HG02870 (cell line): ENCODE results near the gene ACOT7.

ENCODE experiments used
- ATAC-seq: cut with Tn5 transposase; IDR thresholded peaks from one replicate; pipeline ENCODE4 v1.9.1; 2021; ENCODE audit warnings: mild to moderate bottlenecking, moderate library complexity; ENCODE audit not compliant: unreplicated experiment

Gene ACOT7

GRCh38 chr1:6294080-6294889 lies 99.3 kb downstream of the ACOT7 start:
- ATAC-seq = no peak

GRCh38 chr1:6292102-6292501 lies 101.5 kb downstream of the ACOT7 start:
- no peak for ATAC-seq

DNA sequence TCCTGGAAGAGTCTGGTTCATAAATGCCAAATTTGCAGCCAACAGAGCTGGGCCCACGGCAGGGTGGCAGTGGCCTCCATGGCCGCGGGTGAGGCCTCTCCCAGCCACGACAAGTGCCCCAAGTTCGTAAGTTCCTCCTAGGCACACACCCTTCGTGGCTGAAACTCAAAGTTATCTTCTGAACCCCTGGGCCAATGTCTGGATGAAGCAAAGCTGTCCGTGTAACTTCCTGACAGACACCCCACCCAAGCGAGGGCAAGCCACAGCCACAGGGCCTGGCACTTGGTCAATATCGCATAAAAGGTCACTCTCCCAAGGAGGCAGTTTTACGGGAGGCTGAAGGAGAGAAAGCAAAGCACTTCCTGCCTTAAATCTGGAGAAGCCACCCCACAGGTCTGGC lies 104.9 kb downstream of the ACOT7 start:
- ATAC-seq = no peak

DNA sequence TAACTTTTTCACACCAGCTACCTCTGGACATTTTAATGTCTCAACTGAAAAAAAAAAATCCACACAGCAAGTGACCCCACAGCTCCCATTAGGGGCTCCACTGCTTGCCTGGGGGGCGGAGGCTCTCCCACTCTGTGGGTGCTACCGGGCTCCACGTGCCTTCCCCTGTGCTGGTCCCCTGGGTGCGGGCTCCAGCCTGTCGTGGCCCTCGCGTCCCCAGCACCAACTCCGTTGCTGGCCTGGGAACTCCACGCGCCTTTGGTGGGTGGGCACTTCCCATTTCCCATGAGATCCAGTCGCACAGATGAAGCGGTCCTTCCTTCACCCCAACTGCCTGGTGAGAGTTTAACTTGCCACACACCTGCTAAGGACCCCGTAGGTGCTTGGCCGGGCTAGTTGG lies 105.5 kb downstream of the ACOT7 start:
- no peak for ATAC-seq

DNA sequence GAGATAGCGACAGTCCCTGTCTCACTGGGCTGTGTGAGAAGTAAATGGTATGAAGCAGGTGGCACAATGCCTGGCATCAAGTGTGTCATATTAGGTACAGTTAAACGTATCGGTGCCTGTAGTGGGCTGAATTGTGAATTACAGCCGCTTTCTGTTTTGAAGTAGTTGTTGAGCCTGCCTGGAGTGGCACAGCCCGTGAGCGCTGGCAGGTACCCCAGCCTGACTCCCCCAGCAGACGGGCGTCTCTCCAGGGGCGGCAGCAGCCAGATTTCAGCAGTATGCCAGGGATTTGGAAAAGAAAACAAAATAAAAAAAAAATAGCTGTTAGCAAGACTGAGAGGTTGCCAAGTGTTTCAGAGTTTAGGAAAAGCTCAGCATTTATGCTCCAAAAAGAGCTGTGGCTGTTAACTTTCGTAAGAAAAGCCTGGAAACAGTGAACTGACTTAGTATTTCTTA lies 106.1 kb downstream of the ACOT7 start:
- no peak for ATAC-seq

- ATAC-seq = no peak
These were observed 106.5 kb downstream of the ACOT7 start for GRCh38 chr1:6287029-6287428.

GRCh38 chr1:6286266-6286665 lies 107.3 kb downstream of the ACOT7 start:
- no peak for ATAC-seq

GRCh38 chr1:6285336-6285735 lies 108.2 kb downstream of the ACOT7 start:
- ATAC-seq = no peak

DNA sequence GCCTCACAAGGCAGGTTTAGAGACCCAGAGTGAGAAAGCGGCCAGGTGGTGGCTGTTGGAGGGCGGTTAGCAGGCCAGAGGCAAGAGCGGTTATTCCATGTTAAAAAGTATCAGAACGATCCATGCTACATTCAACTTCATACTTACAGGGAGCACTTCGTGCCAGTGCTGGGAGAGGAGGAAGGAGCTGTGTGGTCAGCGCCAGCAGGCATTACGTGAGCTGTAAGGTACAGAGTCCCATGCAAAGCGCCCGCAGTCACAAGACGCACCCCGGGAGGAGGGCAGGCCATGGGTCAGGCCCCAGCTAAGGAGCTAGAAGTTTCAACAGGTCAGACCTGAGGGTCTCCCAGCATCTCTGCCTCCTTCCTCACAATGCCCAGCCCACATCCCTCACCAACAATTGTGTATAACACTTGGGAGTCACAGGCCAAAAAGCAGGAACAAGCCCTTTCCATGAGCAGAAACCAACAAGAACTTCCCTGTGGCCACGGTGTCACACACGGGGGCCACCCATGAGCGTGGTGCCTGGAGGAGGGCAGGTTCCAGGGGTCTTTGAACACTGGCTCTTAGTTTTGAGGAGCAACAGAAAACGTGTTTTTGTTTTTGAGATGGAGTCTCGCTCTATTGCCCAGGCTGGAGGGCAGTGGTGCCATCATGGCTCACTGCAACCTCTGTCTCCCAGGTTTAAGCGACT lies 110.8 kb downstream of the ACOT7 start:
- no peak for ATAC-seq

- no peak for ATAC-seq
These were observed 111.8 kb downstream of the ACOT7 start for GRCh38 chr1:6281511-6282402.

GRCh38 chr1:6280761-6281451 lies 112.7 kb downstream of the ACOT7 start:
- ATAC-seq = no peak

GRCh38 chr1:6279613-6280383 lies 113.8 kb downstream of the ACOT7 start:
- no peak for ATAC-seq

- ATAC-seq = no peak
These were observed 114.5 kb downstream of the ACOT7 start for GRCh38 chr1:6279066-6279465.

- ATAC-seq = no peak
These were observed 115.3 kb downstream of the ACOT7 start for GRCh38 chr1:6278263-6278662.

DNA sequence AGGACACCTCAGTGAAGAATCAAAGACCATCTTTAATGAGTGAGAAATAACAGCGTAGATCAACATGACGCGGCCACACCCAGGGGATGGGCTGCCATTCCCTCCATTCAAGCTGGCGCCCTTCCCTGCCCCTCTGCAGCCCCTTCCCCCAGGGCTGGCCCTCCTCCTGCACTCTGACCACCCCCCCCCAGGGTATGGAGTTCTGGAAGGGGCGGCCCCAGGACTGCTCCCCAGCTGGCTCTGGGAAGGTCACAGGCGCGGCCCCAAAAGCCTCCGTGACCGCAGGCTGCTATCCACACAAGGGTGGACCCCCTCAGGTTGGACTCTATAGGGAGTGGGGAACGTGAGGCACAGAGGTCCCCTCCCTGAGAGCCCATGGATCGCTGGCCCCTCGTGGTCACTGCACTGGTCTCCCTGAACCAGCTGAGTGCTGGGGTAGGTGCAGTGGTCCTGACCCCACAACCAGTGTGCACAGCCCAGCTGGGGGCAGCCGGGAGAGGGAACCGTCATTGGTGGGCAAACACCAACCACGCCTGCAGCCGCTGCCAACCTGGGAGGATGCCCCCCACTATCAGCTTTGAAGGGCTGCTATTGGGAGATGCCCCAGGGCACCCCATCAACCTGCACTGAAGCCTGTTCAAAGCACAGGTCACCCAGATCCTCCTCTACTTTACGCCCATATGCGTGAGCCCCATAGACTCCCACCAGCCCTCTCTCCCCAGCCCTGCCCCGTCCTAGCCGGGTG lies 116.6 kb downstream of the ACOT7 start:
- no peak for ATAC-seq

DNA sequence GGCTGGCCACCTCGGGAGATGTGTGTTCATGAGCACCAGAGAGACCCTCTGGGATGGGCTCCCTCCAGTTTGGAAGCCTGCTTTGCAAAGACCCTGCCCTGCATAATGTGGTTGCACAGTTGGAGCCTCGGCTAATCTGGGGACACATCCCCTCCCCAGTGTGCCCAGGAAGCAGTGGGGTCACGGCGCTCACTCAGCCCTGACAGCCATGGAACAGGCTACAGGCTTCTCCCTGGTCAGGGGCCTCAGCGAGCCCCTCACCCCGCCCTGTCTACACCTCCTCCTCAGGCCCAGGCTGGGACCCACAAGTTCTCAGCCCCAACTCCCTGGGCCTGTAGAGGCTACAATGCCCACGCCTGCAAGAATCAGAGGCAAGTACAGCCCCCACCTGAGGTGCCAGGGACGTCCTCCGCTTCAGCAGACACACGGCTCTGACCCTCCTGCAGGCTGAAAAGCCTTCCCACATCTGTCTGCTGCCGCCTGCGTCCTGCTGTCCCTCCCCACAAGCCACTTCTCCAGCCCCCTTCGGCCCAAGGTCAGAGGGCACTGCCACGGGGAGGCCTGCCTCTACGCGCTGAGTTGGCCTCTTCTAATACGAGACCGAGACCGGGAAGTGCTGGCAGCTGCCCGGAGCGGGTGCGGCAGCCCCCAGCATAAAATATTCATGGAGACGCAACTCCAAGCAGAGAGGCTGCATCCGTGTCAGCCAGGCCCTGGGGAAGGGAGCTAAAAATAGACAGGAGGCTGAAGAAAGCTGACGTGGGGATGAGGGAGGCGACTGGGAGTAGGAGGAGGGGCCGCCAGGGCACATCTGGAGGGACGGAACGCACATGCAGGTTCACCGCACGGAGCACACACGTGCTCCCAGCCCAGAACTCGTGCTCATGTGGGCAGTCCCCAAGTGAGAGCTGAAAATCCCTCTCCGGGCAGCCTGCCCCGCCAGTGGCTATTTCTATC lies 117.5 kb downstream of the ACOT7 start:
- ATAC-seq = no peak

DNA sequence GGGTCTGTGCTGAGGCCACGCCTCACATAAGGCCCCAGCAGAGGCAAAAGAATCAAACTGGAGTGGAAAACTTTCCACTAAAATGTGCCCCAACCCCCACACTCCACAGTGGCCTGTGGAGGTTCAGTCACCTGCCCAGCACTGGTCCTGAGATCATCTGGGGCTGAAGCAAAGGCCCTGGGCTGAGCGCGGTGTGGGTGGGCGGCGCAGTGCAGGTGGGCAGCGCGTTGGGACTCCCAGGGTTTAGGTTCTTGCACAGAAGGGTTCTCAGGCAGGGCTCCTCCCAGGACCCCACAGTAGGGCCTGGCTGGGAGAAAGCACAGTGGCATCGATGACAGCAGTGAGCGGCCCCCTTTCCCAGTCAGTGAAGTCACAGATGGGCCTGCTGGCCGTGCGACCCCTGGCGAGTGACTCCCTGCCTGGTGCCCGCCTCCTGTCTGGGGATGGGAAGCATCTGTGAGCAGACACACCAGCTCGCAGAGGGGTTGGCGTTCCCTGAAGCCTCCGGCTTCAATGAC lies 118.9 kb downstream of the ACOT7 start:
- ATAC-seq = no peak

DNA sequence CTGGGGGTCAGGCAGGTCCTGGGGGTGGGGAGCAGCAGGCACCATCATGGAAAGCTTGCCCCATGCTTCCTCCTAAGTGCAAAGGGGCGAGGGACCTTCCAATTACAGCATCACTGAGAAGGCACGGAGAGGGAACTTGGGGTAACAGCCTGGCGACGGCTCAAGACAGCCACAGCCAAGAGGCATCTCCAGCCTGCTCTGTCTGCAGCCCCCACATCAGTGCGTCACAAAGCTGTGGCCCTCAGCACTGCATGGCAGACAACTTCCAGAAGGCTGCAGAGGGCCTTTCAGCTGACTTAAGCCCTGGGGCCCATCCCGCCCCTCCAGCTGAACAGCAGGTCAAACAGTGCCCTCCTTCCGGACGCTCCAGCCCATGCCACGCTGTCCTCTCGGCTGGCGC lies 119.5 kb downstream of the ACOT7 start:
- no peak for ATAC-seq
